NT2/D1 (cell line): ENCODE measurements around the gene TMEM132D.

ENCODE experiments used
- SUZ12 ChIP-seq: IDR thresholded peaks from 2 replicates; pipeline ENCODE4 v1.6.1; 2011; ENCODE audit not compliant: insufficient read length, insufficient read depth; ENCODE audit errors: extremely low read depth
- YY1 ChIP-seq: IDR thresholded peaks from 2 replicates; pipeline ENCODE4 v1.6.1; 2011; ENCODE audit not compliant: insufficient read length, insufficient read depth

GRCh38 chr12:129241852-129242251 lies 662.0 kb downstream of the TMEM132D start:
- TF ChIP-seq SUZ12: no peak
- TF ChIP-seq YY1: no peak
